ENCODE data around the gene GNAI1. TPM values are rescaled to one million over a fixed set of nuclear protein-coding genes. Genes with fewer than 3 reads are reported as not detected.

The GNAI1 gene
- total RNA-seq, 2 experiments from 2014 or later, result 1.7 to 2.8 TPM

DNA sequence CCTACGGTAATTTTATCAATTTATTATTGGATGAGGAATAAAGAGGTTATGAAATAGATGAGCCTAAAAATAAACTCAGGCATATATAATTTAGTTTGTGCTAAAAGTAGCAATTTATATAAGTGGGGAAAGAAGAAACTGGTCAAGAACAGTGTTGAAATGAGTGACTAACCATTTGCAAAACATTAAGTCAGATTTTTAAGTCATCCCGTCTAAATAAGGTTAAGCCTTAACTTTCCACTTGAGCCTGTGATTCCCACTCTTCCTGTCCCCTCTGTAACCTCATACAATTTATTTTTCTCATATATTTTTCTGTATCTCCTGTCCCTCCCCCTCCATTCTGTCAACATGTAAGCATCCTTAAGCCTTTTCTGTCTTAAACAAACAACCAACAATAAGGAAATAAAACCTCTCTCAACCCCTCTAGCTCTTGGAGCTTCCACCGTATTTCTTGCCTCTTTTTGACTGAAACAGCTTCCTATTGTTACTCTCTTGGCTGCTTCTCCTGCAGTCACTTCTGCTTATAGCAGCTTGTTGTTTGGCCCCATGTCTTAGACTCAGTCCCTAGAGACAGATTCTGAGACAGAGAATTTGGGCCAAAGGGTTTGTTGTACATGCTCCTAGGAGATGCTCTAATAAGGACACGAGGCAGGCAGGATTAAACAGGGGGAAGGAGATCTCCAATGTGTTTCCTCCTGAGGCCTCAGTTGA is 109.7 kb downstream of the GNAI1 start:
- H3K27me3 Mint-ChIP-seq, result no peaks in the 10 kb centered on the region
- no peak for TF ChIP-seq CTCF (IDR thresholded peaks at IDR 0.05)
- intact Hi-C loops (cut with micrococcal nuclease), result no loop called here
- H3K36me3 Mint-ChIP-seq (ENCODE audit: low read depth), result no peaks in the 10 kb centered on the region
- POLR2A ChIA-PET, result no interaction called here
- DNase-seq (no peak), ATAC-seq (no peak)
- H3K4me3 Mint-ChIP-seq, result no peak overlapping the region
- CTCF ChIA-PET, result no interaction called here
- H3K27ac Mint-ChIP-seq, result no peak overlapping the region
- no peaks in the 10 kb centered on the region for H3K4me1 Mint-ChIP-seq (ENCODE audit: low read depth)
- no peaks in the 10 kb centered on the region for H3K9me3 Mint-ChIP-seq

DNA sequence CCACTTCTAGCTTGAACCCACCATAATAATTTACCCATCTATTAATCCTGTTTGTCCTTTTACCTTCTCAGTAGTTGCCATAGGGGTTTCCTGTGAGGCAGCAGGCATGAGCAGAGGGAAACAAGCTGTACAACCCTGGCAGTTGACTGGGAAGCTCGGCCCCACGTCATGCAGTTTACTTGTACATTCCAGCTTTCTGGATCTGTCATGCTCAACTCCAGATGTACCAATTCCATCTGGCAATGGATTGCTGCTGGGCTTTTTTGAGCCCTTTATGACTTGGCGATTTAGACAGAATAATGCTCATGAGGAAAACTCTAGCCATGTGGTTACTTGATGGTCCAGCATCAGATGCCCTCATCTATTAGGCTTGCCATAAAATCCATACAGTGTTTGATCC is 112.5 kb downstream of the GNAI1 start:
- no peak for ATAC-seq
- Mint-ChIP-seq H3K27ac (no peak overlapping the region), H3K36me3 (ENCODE audit: low read depth) (no peaks in the 10 kb centered on the region), H3K4me3 (no peak overlapping the region), H3K27me3 (peaks cover 2% of the 10 kb centered on the region), H3K9me3 (no peaks in the 10 kb centered on the region), H3K4me1 (ENCODE audit: low read depth) (no peaks in the 10 kb centered on the region)
- DNase-seq, result no peak
- intact Hi-C loops (cut with micrococcal nuclease), result no loop called here
- ChIA-PET POLR2A (no interaction called here), CTCF (no interaction called here)
- no peak for TF ChIP-seq CTCF (IDR thresholded peaks at IDR 0.05)

GRCh38 chr7:80247891-80248290 is 113.3 kb downstream of the GNAI1 start:
- intact Hi-C loops (cut with micrococcal nuclease), result no loop called here
- H3K27me3 Mint-ChIP-seq, result peaks cover 2% of the 10 kb centered on the region

GRCh38 chr7:80249184-80249583 is 114.6 kb downstream of the GNAI1 start:
- H3K4me1 Mint-ChIP-seq (ENCODE audit: low read depth), result no peaks in the 10 kb centered on the region
- no peak overlapping the region for H3K27ac Mint-ChIP-seq
- no peak for ATAC-seq
- H3K9me3 Mint-ChIP-seq, result no peaks in the 10 kb centered on the region
- no peaks in the 10 kb centered on the region for H3K36me3 Mint-ChIP-seq (ENCODE audit: low read depth)
- POLR2A ChIA-PET, result no interaction called here
- TF ChIP-seq CTCF (IDR thresholded peaks at IDR 0.05), result no peak
- DNase-seq, result no peak
- no peak overlapping the region for H3K4me3 Mint-ChIP-seq
- CTCF ChIA-PET, result no interaction called here
- peaks cover 2% of the 10 kb centered on the region for H3K27me3 Mint-ChIP-seq
- intact Hi-C loops (cut with micrococcal nuclease), result no loop called here

More at GRCh38 chr7:80247891-80248290, 113.3 kb downstream of the GNAI1 start:
- Mint-ChIP-seq H3K4me1 (ENCODE audit: low read depth) (no peaks in the 10 kb centered on the region), H3K9me3 (no peaks in the 10 kb centered on the region), H3K4me3 (no peak overlapping the region), H3K36me3 (ENCODE audit: low read depth) (no peaks in the 10 kb centered on the region), H3K27ac (no peak overlapping the region)
- CTCF ChIA-PET, result no interaction called here
- TF ChIP-seq CTCF (IDR thresholded peaks at IDR 0.05), result no peak
- ATAC-seq (no peak), DNase-seq (no peak)
- POLR2A ChIA-PET, result no interaction called here

- ChIA-PET POLR2A (no interaction called here), CTCF (no interaction called here)
- H3K27me3 Mint-ChIP-seq, result peaks cover 2% of the 10 kb centered on the region
- H3K36me3 Mint-ChIP-seq (ENCODE audit: low read depth), result no peaks in the 10 kb centered on the region
- ATAC-seq (no peak), DNase-seq (no peak)
- H3K4me3 Mint-ChIP-seq, result no peak overlapping the region
- intact Hi-C loops (cut with micrococcal nuclease), result no loop called here
- no peak for TF ChIP-seq CTCF (IDR thresholded peaks at IDR 0.05)
- H3K9me3 Mint-ChIP-seq, result no peaks in the 10 kb centered on the region
- H3K4me1 Mint-ChIP-seq (ENCODE audit: low read depth), result no peaks in the 10 kb centered on the region
- no peak overlapping the region for H3K27ac Mint-ChIP-seq
Measured at GRCh38 chr7:80249619-80250295, 115.1 kb downstream of the GNAI1 start.

Measured in activated CD8-positive, alpha-beta T cell treated with anti-CD3 and anti-CD28 coated beads for 36 hours (primary cell).